Transverse colon (tissue), 3 donors: Measurements from ENCODE around the gene DPH7.

ENCODE experiments used
- POLR2A ChIP-seq: fragments of 450-650 bp; IDR thresholded peaks from one replicate; pipeline ENCODE4 v1.6.1; 2016; ENCODE audit warnings: antibody characterized with exemption, mild to moderate bottlenecking, moderate library complexity
- TF ChIP-seq, protein P1 (sequence below), 5 experiments: fragments of 200-600 bp in 3 of 5; fragments of 450-650 bp in 2 of 5; sonication (generic) in 3 of 5; IDR thresholded peaks; 1 replicate in 2 of 5; 2 replicates in 3 of 5; pipeline ENCODE4 v1.5.1; 2016 to 2017; ENCODE audit warnings: antibody characterized with exemption in 5 of 5, inconsistent platforms in 3 of 5, mild to moderate bottlenecking in 2 of 5, moderate library complexity in 1 of 5

DNA sequence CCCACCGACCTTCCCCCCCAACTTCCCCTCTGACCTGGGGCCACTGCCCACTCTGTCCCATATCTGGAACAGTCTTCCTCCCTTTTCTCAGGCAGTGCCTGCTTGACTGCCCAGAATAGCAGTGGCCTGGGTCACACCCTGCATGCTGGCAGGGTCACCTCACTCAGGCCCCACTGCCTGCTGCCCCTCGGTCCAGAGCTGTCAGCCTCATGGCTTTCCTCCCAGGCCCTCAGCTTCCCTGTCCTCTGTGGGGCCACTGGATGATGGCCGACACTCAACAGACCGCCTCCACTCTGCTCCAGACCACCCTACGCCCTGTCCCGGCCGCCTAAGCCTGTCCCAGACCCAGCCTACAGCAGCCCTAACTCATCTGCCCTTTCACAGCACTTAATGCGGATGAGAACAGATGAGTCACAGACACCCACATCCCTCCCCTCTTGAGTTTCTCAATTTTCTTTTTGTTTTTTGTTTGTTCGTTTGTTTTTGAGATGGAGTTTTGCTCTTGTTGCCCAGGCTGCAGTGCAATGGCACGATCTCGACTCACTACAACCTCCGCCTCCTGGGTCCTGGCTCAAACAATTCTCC is 34.5 kb downstream of the DPH7 start:
- TF ChIP-seq, protein P1, sequence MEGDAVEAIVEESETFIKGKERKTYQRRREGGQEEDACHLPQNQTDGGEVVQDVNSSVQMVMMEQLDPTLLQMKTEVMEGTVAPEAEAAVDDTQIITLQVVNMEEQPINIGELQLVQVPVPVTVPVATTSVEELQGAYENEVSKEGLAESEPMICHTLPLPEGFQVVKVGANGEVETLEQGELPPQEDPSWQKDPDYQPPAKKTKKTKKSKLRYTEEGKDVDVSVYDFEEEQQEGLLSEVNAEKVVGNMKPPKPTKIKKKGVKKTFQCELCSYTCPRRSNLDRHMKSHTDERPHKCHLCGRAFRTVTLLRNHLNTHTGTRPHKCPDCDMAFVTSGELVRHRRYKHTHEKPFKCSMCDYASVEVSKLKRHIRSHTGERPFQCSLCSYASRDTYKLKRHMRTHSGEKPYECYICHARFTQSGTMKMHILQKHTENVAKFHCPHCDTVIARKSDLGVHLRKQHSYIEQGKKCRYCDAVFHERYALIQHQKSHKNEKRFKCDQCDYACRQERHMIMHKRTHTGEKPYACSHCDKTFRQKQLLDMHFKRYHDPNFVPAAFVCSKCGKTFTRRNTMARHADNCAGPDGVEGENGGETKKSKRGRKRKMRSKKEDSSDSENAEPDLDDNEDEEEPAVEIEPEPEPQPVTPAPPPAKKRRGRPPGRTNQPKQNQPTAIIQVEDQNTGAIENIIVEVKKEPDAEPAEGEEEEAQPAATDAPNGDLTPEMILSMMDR (IDR thresholded peaks at IDR 0.05) = no peak
- TF ChIP-seq POLR2A = no peak
